Peyer's patch (tissue), 4 donors: Measurements from ENCODE around the gene SLC25A11. TPM values are rescaled to one million over a fixed set of nuclear protein-coding genes. Genes with fewer than 3 reads are reported as not detected.

Source experiments
- DNase-seq, 3 donors: peaks; one replicate each; pipeline ENCODE4 v3.0.0-alpha.2; 2017 to 2019
- H3K27ac ChIP-seq, 4 donors: fragments of 200-600 bp; sonication (generic); one replicate each; pipeline ENCODE4 v1.5.1; 2016 to 2019
- H3K27me3 ChIP-seq, 2 donors: fragments of 200-600 bp; sonication (generic); one replicate each; pipeline ENCODE4 v1.5.1; 2019
- H3K36me3 ChIP-seq, 3 donors: fragments of 200-600 bp; sonication (generic); one replicate each; pipeline ENCODE4 v1.5.1; 2016 to 2019
- H3K4me1 ChIP-seq, 4 donors: fragments of 200-600 bp; sonication (generic); one replicate each; pipeline ENCODE4 v1.5.1; 2016 to 2019
- H3K4me3 ChIP-seq, 4 donors: fragments of 200-600 bp; sonication (generic); 1 replicate in 3 of 4; 2 replicates in 1 of 4; pipeline ENCODE4 v1.5.1; 2016 to 2019; ENCODE audit warnings: mild to moderate bottlenecking in 1 of 4
- H3K9me3 ChIP-seq, 4 donors: fragments of 200-600 bp; sonication (generic); one replicate each; pipeline ENCODE4 v1.5.1; 2016 to 2019; ENCODE audit warnings: mild to moderate bottlenecking in 1 of 4
- POLR2A ChIP-seq, 2 donors: fragments of 450-650 bp; IDR thresholded peaks; one replicate each; pipeline ENCODE4 v1.5.1; 2017; ENCODE audit warnings: antibody characterized with exemption in 2 of 2, mild to moderate bottlenecking in 2 of 2, moderate library complexity in 2 of 2
- total RNA-seq, 4 donors: library from RNA; depleted of rRNA; stranded (reverse); fragments of >200 nt; gene quantifications; one replicate each; pipeline ENCODE4 v1.1.0, GENCODE V29; 2016
- TF ChIP-seq, protein P1 (sequence below), 6 experiments: fragments of 450-650 bp in 4 of 6; fragments of 200-600 bp in 2 of 6; sonication (generic) in 1 of 6; IDR thresholded peaks; one replicate each; pipeline ENCODE4 v1.5.1; 2017 to 2019; ENCODE audit warnings: antibody characterized with exemption in 6 of 6, mild to moderate bottlenecking in 3 of 6, moderate library complexity in 1 of 6

Gene SLC25A11
- total RNA-seq, 4 donors from 2014 or later, result 30.5 to 84.1 (median 60.4) TPM

DNA sequence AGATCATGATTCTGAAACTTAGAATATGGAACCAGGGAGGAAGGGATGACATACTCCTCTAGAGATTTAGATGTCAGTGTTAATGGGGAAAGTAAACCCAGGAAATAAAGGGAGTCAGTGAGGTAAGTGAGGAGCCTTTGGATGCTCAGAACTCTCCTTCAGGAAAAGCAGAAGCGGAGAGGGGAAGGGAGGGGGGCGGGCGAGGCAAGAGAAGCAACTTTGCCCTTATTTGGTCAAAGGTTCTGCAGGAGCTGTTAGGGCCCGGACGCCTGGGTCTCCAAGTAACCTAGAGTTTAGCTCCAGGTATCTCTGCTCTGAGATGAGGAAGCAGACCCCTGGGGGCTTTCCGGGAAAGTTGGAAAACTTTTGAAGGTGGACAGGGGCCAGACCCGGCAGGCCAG, 7.2 kb upstream of the SLC25A11 start:
- H3K9me3 ChIP-seq, result no peaks in the 10 kb centered on the region
- H3K4me1 ChIP-seq, result peaks cover 4 to 59% (median 37%) of the 10 kb centered on the region in 4 donors
- TF ChIP-seq, protein P1, sequence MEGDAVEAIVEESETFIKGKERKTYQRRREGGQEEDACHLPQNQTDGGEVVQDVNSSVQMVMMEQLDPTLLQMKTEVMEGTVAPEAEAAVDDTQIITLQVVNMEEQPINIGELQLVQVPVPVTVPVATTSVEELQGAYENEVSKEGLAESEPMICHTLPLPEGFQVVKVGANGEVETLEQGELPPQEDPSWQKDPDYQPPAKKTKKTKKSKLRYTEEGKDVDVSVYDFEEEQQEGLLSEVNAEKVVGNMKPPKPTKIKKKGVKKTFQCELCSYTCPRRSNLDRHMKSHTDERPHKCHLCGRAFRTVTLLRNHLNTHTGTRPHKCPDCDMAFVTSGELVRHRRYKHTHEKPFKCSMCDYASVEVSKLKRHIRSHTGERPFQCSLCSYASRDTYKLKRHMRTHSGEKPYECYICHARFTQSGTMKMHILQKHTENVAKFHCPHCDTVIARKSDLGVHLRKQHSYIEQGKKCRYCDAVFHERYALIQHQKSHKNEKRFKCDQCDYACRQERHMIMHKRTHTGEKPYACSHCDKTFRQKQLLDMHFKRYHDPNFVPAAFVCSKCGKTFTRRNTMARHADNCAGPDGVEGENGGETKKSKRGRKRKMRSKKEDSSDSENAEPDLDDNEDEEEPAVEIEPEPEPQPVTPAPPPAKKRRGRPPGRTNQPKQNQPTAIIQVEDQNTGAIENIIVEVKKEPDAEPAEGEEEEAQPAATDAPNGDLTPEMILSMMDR (IDR thresholded peaks at IDR 0.05), result no peak
- TF ChIP-seq POLR2A (IDR thresholded peaks at IDR 0.05), result no peak
- peak in 1 of 3 donors; percentile 37 for DNase-seq
- H3K27me3 ChIP-seq, result no peaks in the 10 kb centered on the region
- H3K36me3 ChIP-seq, result peaks cover 0 to 44% (median 0%) of the 10 kb centered on the region in 3 donors
- H3K4me3 ChIP-seq, result peak overlapping the region; percentile 95 to 100 (median 98)
- peak overlapping the region; percentile 96 to 99 (median 98) for H3K27ac ChIP-seq

DNA sequence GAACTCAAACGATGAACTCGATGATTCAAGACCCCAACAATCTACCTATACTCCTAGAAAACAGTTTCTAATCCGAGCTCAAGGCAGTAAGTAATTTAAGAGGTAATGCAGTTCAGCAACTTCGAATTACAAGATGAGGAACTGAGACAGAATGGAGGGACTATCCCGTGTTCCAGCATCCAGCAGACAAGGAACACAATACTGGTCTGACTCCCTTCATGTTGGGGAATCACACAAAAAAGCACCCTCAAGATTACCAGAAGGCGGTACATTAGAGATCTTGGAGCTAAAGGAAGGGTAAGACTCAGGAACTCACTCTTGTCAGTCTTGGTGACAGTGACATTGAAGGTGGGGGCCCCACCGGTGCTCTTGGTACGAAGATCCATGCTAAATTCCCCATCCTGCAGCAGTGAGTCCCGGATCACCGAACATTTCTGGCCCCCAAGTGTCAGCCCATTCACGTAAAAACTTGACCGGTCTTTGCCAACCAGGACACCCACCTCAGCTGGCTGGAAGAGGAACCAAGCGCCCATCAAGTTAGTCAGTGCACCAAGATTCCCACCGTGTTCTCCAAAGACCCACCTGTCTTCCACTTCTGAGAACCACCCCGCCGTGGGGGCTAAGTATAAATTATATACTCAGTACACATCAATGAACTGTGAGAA, 6.6 kb upstream of the SLC25A11 start:
- Histone ChIP-seq H3K27me3 (no peaks in the 10 kb centered on the region), H3K36me3 (peaks cover 0 to 45% (median 0%) of the 10 kb centered on the region in 3 donors), H3K4me1 (peaks cover 4 to 64% (median 43%) of the 10 kb centered on the region in 4 donors), H3K27ac (peak overlapping the region; percentile 96 to 99 (median 98)), H3K4me3 (peak overlapping the region; percentile 95 to 100 (median 98)), H3K9me3 (no peaks in the 10 kb centered on the region)
- no peak for TF ChIP-seq POLR2A (IDR thresholded peaks at IDR 0.05)
- TF ChIP-seq, protein P1 (IDR thresholded peaks at IDR 0.05), result no peak
- DNase-seq, result no peak

DNA sequence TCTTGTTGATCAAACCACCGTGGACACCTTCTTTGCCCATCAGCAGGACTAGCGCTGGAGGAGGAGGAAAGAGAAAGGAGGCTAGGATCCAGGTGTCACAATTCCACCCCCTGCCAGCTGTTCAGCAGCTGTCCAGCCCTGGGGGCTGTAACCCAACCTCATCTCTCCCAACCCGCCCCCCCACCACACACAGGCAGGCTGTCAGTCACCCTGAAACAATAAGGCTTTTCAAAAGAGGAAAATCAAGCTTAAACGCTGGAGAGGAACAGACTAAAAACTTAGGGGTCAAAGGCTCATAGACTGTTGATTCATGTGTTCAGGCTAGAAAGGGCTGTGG, 6.1 kb upstream of the SLC25A11 start:
- no peak for TF ChIP-seq POLR2A (IDR thresholded peaks at IDR 0.05)
- TF ChIP-seq, protein P1 (IDR thresholded peaks at IDR 0.05), result no peak
- DNase-seq, result peak in 1 of 3 donors; percentile 39
- Histone ChIP-seq H3K27ac (peak overlapping the region; percentile 71 to 99 (median 98)), H3K9me3 (no peaks in the 10 kb centered on the region), H3K36me3 (peaks cover 0 to 45% (median 0%) of the 10 kb centered on the region in 3 donors), H3K4me3 (peak overlapping the region in 3 of 4 donors; percentile 95 to 99 (median 97)), H3K4me1 (peaks cover 4 to 65% (median 45%) of the 10 kb centered on the region in 4 donors), H3K27me3 (no peaks in the 10 kb centered on the region)

DNA sequence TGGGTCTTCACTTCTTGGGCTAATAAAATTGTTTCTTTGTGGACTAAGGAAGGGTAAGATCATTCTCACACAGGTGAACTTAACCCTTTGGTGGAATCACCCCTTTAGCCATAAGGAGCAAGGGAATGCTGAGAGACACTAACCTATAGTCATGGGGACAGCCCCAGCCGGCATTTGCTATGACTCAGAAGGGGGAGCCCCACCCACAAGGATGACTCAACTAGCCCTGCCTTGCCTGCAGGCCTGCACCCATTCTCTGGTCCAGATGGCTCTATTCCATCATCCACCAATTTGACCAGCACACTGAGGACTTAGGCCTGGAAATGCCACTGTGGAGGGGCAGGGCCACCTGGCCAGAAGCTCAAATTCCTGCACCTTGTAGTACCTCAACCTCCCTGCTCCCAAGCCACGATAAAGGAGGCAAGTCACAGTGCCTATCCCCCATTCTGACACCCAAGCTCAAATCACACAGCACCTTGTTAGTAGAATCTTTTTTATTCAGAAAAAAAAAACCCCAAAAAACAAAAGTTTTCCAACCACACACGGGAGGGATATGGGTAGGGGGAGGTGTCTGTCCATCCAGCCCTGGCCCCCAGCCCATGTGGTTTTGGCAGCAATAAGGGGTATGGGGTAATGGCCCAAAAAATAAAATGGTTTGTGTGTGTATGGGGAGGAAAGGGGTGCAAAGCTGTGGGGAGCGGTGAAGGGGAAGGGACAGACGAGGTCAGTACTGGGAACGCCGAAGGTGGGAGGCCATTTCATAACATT, 5.5 kb upstream of the SLC25A11 start:
- Histone ChIP-seq H3K4me3 (peak overlapping the region in 3 of 4 donors; percentile 95 to 99 (median 97)), H3K27me3 (no peaks in the 10 kb centered on the region), H3K36me3 (peaks cover 0 to 45% (median 0%) of the 10 kb centered on the region in 3 donors), H3K27ac (peak overlapping the region; percentile 71 to 99 (median 98)), H3K4me1 (peaks cover under 1 to 62% (median 42%) of the 10 kb centered on the region in 4 donors), H3K9me3 (no peaks in the 10 kb centered on the region)
- DNase-seq, result peak; percentile 73 to 93 (median 82)
- peak; percentile 14 to 42 for TF ChIP-seq POLR2A (IDR thresholded peaks at IDR 0.05)
- TF ChIP-seq, protein P1 (IDR thresholded peaks at IDR 0.05), result no peak

DNA sequence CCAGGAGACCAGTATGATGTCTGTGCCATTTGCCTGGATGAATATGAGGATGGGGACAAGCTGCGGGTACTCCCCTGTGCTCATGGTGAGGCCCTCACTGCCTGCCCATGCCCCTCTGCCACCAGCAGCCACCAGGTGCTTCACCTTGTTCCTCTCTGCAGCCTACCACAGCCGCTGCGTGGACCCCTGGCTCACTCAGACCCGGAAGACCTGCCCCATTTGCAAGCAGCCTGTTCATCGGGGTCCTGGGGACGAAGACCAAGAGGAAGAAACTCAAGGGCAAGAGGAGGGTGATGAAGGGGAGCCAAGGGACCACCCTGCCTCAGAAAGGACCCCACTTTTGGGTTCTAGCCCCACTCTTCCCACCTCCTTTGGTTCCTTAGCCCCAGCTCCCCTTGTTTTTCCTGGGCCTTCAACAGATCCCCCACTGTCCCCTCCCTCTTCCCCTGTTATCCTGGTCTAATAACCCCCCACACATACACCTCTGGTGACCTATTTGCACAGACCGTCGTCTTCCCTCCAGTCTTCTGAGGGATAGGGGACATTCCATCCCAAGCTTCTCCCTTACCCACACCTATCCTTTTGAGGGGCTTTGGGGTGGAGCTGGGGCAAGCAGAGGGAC, 4.8 kb upstream of the SLC25A11 start:
- Histone ChIP-seq H3K4me1 (peaks cover 0 to 59% (median 38%) of the 10 kb centered on the region in 4 donors), H3K4me3 (peak overlapping the region in 3 of 4 donors; percentile 10 to 95 (median 29)), H3K9me3 (no peaks in the 10 kb centered on the region), H3K27ac (peak overlapping the region; percentile 71 to 99 (median 98)), H3K36me3 (peaks cover 0 to 45% (median 0%) of the 10 kb centered on the region in 3 donors), H3K27me3 (no peaks in the 10 kb centered on the region)
- DNase-seq, result no peak
- TF ChIP-seq, protein P1 (IDR thresholded peaks at IDR 0.05), result no peak
- peak in 1 of 2 donors; percentile 21 for TF ChIP-seq POLR2A (IDR thresholded peaks at IDR 0.05)
